Measurements from ENCODE around the gene SLC25A42.

- TF ChIP-seq EZH2 (IDR thresholded peaks at IDR 0.05; ENCODE audit: borderline replicate concordance, low read length) (no peak), CTCF (conservative IDR thresholded peaks at IDR 0.05 in 1 of 2, IDR thresholded peaks at IDR 0.05 in 1 of 2; ENCODE audit: extremely low read depth in 1 of 2, insufficient read depth in 1 of 2, low read depth in 1 of 2, low read length in 2 of 2) (no peak)
These were observed 68.2 kb downstream of the SLC25A42 start for GRCh38 chr19:19131989-19132388.
